ENCODE data around the gene KLF13.
A peak's percentile ranks its signal among the peaks of the same experiment; 100 is the strongest.

The KLF13 gene

DNA sequence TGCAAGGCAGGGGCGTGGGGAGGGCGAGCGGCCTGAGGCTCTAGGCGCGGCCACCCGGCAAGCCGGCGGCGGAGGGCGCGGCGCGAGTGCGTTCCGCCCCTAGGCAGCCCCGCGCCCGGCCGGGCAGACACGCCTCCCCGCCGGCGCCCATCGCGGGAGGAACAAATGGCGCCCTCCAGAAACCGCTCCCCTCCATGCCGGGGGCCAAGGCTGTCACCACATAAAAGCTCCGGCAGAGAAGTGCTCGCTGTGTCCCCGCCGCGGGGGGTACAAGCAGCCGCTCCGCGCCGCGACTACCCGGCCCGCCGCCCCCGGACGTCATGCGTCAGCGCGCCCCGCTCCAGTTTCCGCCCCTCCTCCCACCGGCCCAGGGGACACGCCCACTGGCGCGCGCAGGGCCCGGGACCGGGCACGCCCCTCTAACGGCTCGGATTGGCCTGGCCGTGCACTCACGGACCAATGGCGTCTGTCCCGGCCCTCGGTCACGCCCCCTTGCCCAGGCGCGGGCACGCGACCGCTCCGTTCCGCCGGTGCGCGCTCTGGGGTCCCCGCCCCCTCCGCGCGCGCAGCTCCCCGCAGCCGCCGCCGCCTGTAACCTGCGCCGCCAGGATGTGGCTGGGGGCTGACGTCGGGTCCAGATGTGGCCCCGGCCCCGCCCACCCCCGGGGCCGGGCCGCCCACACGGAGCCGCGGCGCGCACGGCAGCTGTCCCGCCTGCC, at the start of gene KLF13:
Gene KLF13, plus strand, starts transcription at position 680 of the 719 bp plus-strand sequence. CDS start 378 bp downstream, outside the sequence.
- TF ChIP-seq, protein P1, sequence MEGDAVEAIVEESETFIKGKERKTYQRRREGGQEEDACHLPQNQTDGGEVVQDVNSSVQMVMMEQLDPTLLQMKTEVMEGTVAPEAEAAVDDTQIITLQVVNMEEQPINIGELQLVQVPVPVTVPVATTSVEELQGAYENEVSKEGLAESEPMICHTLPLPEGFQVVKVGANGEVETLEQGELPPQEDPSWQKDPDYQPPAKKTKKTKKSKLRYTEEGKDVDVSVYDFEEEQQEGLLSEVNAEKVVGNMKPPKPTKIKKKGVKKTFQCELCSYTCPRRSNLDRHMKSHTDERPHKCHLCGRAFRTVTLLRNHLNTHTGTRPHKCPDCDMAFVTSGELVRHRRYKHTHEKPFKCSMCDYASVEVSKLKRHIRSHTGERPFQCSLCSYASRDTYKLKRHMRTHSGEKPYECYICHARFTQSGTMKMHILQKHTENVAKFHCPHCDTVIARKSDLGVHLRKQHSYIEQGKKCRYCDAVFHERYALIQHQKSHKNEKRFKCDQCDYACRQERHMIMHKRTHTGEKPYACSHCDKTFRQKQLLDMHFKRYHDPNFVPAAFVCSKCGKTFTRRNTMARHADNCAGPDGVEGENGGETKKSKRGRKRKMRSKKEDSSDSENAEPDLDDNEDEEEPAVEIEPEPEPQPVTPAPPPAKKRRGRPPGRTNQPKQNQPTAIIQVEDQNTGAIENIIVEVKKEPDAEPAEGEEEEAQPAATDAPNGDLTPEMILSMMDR (IDR thresholded peaks at IDR 0.05; ENCODE audit: extremely low read depth, insufficient read depth, missing control alignments): peak; percentile 2
- DNase-seq (ENCODE audit: low spot score): peak; percentile 100
- in situ Hi-C loops (cut with MboI; ENCODE audit: low pct_unique_long_range_greater_than_20kb, low sequenced_read_pairs, unreplicated experiment): loop anchor here (10.0 kb wide), 1 partner anchor 102 kb away; no protein-coding TSS in a partner anchor

DNA sequence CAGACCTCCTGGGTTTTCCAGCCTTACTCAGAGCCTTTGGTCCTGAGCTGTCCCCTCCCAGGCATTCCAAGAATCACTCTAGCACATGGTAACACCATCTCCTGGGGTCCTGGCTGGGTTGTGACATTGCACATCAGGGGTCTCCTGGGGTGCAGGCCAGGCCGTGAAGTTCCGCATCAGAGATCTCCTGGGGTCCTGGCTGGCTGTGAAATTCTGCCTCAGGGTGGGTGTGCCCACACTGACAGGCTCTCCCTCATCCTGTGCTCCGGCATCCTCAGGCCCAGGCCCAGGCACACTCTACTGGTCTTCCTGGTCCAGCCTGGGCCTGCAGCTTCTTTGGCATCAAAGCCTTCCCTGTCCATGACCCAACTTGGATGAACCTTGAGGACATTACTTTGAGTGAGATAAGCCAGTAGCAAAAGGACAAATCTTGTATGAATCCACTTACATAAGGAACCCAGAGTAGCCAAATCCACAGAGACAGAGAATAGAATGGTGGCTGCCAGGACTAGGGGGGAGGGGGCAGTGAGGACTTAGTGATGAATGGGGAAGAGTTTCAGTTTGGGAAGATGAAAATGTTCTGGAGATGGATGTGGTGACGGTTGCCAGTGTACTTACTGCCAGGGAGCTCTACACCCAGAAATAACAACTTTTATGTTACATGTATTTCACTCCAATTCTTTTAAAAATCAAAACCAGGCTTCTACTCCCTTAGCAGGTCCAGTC, 49.1 kb upstream of the KLF13 start:
- in situ Hi-C loops (cut with MboI; ENCODE audit: low pct_unique_long_range_greater_than_20kb, low sequenced_read_pairs, unreplicated experiment): no loop called here
- DNase-seq (ENCODE audit: low spot score): no peak
- TF ChIP-seq, protein P1 (IDR thresholded peaks at IDR 0.05; ENCODE audit: extremely low read depth, insufficient read depth, missing control alignments): no peak

DNA sequence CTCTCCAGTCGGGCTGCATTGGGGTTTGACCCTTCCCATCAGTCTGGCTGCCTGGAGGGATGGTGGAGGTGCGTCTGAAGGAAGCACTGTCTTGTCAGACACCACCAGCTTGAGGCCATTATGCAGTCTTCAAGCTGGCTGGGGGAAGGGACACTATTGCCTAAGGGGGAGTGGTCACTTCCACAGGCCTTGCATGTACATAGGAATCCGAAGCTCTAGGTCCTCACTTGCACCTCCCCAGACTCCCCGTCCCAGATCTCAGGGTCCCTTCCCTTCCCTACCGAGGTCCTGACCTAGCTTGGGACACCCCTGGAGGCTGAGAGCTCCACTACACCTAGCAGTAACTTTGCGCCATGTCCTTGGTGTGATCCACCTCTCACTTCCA, 48.6 kb upstream of the KLF13 start:
- DNase-seq (ENCODE audit: low spot score): no peak
- in situ Hi-C loops (cut with MboI; ENCODE audit: low pct_unique_long_range_greater_than_20kb, low sequenced_read_pairs, unreplicated experiment): no loop called here
- TF ChIP-seq, protein P1 (IDR thresholded peaks at IDR 0.05; ENCODE audit: extremely low read depth, insufficient read depth, missing control alignments): no peak

DNA sequence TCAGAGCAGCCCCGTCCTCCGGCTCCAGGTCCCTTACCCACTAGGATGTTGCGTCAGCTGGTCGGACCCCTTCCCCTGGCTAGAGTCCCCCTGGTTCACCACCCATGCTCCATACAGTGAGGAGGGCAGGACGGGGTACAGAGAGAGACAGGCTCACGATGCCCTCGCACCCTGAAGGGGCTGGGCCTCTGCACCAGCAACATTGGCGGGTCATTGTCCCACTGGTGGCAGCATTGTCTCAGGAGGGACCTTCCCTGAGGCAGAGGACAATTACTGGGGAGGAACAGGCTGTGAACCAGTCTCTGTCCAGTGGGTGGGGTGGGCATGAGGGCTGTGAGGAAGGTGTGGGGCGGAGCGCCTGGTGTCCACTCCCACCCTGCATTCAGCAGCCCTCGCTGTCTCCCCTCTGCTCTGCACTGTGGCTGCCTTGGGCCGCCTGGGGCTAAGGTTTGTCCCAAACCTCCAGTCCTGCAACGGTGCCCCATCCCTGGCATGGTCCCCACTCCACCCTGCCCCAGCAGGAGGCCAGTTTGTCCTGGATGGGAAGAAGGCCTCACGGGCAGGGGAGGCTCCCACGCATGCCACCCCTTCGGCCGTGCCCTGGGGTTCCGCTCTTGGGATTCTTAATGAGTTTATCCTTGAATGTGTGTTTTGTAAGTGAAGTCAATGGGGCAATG, 48.0 kb upstream of the KLF13 start:
- TF ChIP-seq, protein P1 (IDR thresholded peaks at IDR 0.05; ENCODE audit: extremely low read depth, insufficient read depth, missing control alignments): no peak
- in situ Hi-C loops (cut with MboI; ENCODE audit: low pct_unique_long_range_greater_than_20kb, low sequenced_read_pairs, unreplicated experiment): no loop called here
- no peak for DNase-seq (ENCODE audit: low spot score)

DNA sequence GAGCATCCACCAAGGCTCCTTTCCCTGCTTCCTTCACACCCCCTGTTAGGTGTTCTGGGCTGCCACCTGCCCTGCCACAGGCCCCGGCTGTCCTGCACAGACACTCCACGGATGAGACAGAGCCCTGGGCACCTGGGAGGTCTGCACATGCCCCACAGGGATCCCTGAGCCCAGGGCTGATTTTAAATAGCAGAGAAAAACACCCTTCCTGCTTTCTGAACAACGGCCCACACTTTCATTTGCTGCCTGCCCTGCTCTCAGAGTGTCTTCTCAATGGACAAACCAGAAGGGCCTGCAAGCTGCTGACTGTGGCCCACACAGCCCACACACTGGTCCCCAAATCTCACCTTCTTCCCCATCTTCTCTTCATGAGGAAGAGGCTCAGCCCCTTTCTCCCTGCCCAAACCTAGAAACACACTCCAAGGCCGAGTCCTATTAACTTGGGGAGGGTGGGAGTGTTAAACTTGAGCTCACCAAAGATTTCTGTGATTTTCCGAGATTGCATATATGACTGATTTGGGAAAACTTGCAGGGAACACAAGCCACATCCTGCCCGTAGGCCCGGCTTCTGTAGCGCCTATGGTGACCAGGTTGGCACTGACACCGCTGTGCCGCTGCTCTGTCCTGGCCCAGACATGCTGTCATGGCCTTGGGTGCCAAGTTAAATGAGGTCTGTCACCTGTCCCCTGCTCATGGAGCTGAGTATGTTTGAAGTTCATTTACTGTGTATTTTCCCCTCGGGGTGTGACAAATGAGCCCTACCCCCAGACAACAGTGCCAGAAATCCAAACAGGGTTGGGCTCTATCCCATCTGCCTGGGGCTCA, 47.2 kb upstream of the KLF13 start:
- TF ChIP-seq, protein P1 (IDR thresholded peaks at IDR 0.05; ENCODE audit: extremely low read depth, insufficient read depth, missing control alignments): no peak
- in situ Hi-C loops (cut with MboI; ENCODE audit: low pct_unique_long_range_greater_than_20kb, low sequenced_read_pairs, unreplicated experiment): no loop called here
- DNase-seq (ENCODE audit: low spot score): no peak

Measured in GM13977 (cell line).